Hepatocyte (in vitro differentiated cells): ENCODE results near the gene NMNAT3.

Experiments used
- CTCF ChIP-seq: fragments of 200-600 bp; sonication (generic); IDR thresholded peaks from 2 replicates; pipeline ENCODE4 v1.5.1; 2016; ENCODE audit warnings: antibody characterized with exemption, mild to moderate bottlenecking; ENCODE audit not compliant: poor library complexity
- EZH2 ChIP-seq: fragments of 200-600 bp; sonication (generic); IDR thresholded peaks from 2 replicates; pipeline ENCODE4 v1.6.1; 2016; ENCODE audit warnings: antibody characterized with exemption, mild to moderate bottlenecking, borderline replicate concordance
- EZH2phosphoT487 ChIP-seq: fragments of 200-600 bp; sonication (generic); IDR thresholded peaks from one replicate; pipeline ENCODE4 v1.6.1; 2018; ENCODE audit warnings: antibody characterized with exemption, mild to moderate bottlenecking, low read depth, moderate library complexity; ENCODE audit not compliant: unreplicated experiment, severe bottlenecking

GRCh38 chr3:139634111-139634635 is 43.6 kb downstream of the NMNAT3 start:
- TF ChIP-seq EZH2phosphoT487 (no peak), CTCF (no peak), EZH2 (no peak)
